ENCODE data around the gene MUC5B. TPM values are rescaled to one million over a fixed set of nuclear protein-coding genes. Genes with fewer than 3 reads are reported as not detected.

Gene MUC5B
- total RNA-seq, 1 donor from 2014 or later = not detected

GRCh38 chr11:1276866-1277615, 54.2 kb downstream of the MUC5B start:
- H3K9me3 Mint-ChIP-seq (ENCODE audit: low read depth) = no peaks in the 10 kb centered on the region
- no peak for DNase-seq (ENCODE audit: low spot score, unreplicated experiment)
- no peak overlapping the region for H3K27ac Mint-ChIP-seq
- no peaks in the 10 kb centered on the region for H3K4me1 Mint-ChIP-seq (ENCODE audit: low read depth)
- H3K36me3 Mint-ChIP-seq (ENCODE audit: insufficient read depth) = peaks cover 9% of the 10 kb centered on the region
- no peak for TF ChIP-seq CTCF (IDR thresholded peaks at IDR 0.05; ENCODE audit: unreplicated experiment)
- H3K27me3 Mint-ChIP-seq = no peaks in the 10 kb centered on the region
- no peak overlapping the region for H3K4me3 Mint-ChIP-seq (ENCODE audit: low read depth)

GRCh38 chr11:1277936-1278512, 55.2 kb downstream of the MUC5B start:
- Mint-ChIP-seq H3K27ac (no peak overlapping the region), H3K27me3 (no peaks in the 10 kb centered on the region), H3K4me3 (ENCODE audit: low read depth) (no peak overlapping the region), H3K4me1 (ENCODE audit: low read depth) (no peaks in the 10 kb centered on the region), H3K9me3 (ENCODE audit: low read depth) (no peaks in the 10 kb centered on the region), H3K36me3 (ENCODE audit: insufficient read depth) (peaks cover 7% of the 10 kb centered on the region)
- no peak for DNase-seq (ENCODE audit: low spot score, unreplicated experiment)
- no peak for TF ChIP-seq CTCF (IDR thresholded peaks at IDR 0.05; ENCODE audit: unreplicated experiment)

GRCh38 chr11:1278766-1279673, 56.2 kb downstream of the MUC5B start:
- H3K4me1 Mint-ChIP-seq (ENCODE audit: low read depth) = no peaks in the 10 kb centered on the region
- peaks cover 7% of the 10 kb centered on the region for H3K36me3 Mint-ChIP-seq (ENCODE audit: insufficient read depth)
- DNase-seq (ENCODE audit: low spot score, unreplicated experiment) = no peak
- H3K27ac Mint-ChIP-seq = no peak overlapping the region
- no peak overlapping the region for H3K4me3 Mint-ChIP-seq (ENCODE audit: low read depth)
- no peak for TF ChIP-seq CTCF (IDR thresholded peaks at IDR 0.05; ENCODE audit: unreplicated experiment)
- no peaks in the 10 kb centered on the region for H3K9me3 Mint-ChIP-seq (ENCODE audit: low read depth)
- H3K27me3 Mint-ChIP-seq = no peaks in the 10 kb centered on the region

GRCh38 chr11:1279674-1280055, 56.8 kb downstream of the MUC5B start:
- peaks cover 7% of the 10 kb centered on the region for H3K36me3 Mint-ChIP-seq (ENCODE audit: insufficient read depth)
- H3K27me3 Mint-ChIP-seq = no peaks in the 10 kb centered on the region
- no peaks in the 10 kb centered on the region for H3K9me3 Mint-ChIP-seq (ENCODE audit: low read depth)
- TF ChIP-seq CTCF (IDR thresholded peaks at IDR 0.05; ENCODE audit: unreplicated experiment) = no peak
- no peaks in the 10 kb centered on the region for H3K4me1 Mint-ChIP-seq (ENCODE audit: low read depth)
- no peak overlapping the region for H3K4me3 Mint-ChIP-seq (ENCODE audit: low read depth)
- no peak for DNase-seq (ENCODE audit: low spot score, unreplicated experiment)
- H3K27ac Mint-ChIP-seq = no peak overlapping the region

Measured in progenitor cell of endocrine pancreas (in vitro differentiated cells).